ENCODE data around the gene TNNC2.

GRCh38 chr20:45836841-45837240 lies 9.7 kb upstream of the TNNC2 start:
- TF ChIP-seq CTCF (IDR thresholded peaks at IDR 0.05; ENCODE audit: insufficient read depth, low read length, poor library complexity, severe bottlenecking), result no peak
- TF ChIP-seq EZH2phosphoT487 (conservative IDR thresholded peaks at IDR 0.05; ENCODE audit: low read length), result no peak

All from SU-DHL-6 (cell line).